Breast epithelium (tissue), 4 donors: ENCODE data around the gene UNC5B. TPM values are rescaled to one million over a fixed set of nuclear protein-coding genes. Genes with fewer than 3 reads are reported as not detected.

ENCODE experiments used
- DNase-seq, 2 donors: peaks; one replicate each; pipeline ENCODE4 v3.0.0-alpha.2; 2019; ENCODE audit warnings: low spot score in 2 of 2
- H3K27ac ChIP-seq, 2 donors: fragments of 200-600 bp; sonication (generic) in 1 of 2; one replicate each; pipeline ENCODE4 v1.5.1; 2016 to 2019; ENCODE audit warnings: mild to moderate bottlenecking in 1 of 2
- H3K27me3 ChIP-seq, 2 donors: fragments of 200-600 bp; sonication (generic) in 1 of 2; one replicate each; pipeline versions ENCODE4 v1.5.1 to v1.6.0; 2017 to 2019; ENCODE audit warnings: control low read depth in 1 of 2, mild to moderate bottlenecking in 1 of 2
- H3K36me3 ChIP-seq: fragments of 200-600 bp; one replicate; pipeline ENCODE4 v1.5.1; 2019
- H3K4me1 ChIP-seq, 2 donors: fragments of 200-600 bp; sonication (generic); one replicate each; pipeline ENCODE4 v1.5.1; 2016 to 2019; ENCODE audit warnings: control low read depth in 1 of 2
- H3K4me3 ChIP-seq, 3 donors: fragments of 200-600 bp; sonication (generic); 1 replicate in 2 of 3; 2 replicates in 1 of 3; pipeline ENCODE4 v1.5.1; 2016 to 2019; ENCODE audit warnings: mild to moderate bottlenecking in 3 of 3, moderate library complexity in 2 of 3
- H3K9me3 ChIP-seq, 2 donors: fragments of 200-600 bp; sonication (generic) in 1 of 2; one replicate each; pipeline ENCODE4 v1.5.1; 2016 to 2019; ENCODE audit warnings: control low read depth in 1 of 2
- POLR2A ChIP-seq: fragments of 450-650 bp; IDR thresholded peaks from one replicate; pipeline ENCODE4 v1.6.1; 2016; ENCODE audit warnings: antibody characterized with exemption, mild to moderate bottlenecking, moderate library complexity
- POLR2AphosphoS5 ChIP-seq, 3 donors: sonication (generic); formaldehyde crosslinking; IDR thresholded peaks; one replicate each; pipeline ENCODE4 v1.6.1; 2017; ENCODE audit warnings: antibody characterized with exemption in 3 of 3
- intact Hi-C: fragments of 100-400 bp; cut with DNase I; formaldehyde crosslinking; loops from one replicate; pipeline ENCODE4 v1.15.1; 2023; ENCODE audit warnings: low total_unique reads
- total RNA-seq, 3 donors: library from RNA; depleted of rRNA; stranded (reverse); fragments of >200 nt; gene quantifications; one replicate each; pipeline ENCODE4 v1.1.0, GENCODE V29; 2016
- TF ChIP-seq, protein P1 (sequence below), 3 donors: fragments of 450-650 bp; IDR thresholded peaks; one replicate each; pipeline ENCODE4 v1.5.1; 2016 to 2017; ENCODE audit warnings: antibody characterized with exemption in 3 of 3, mild to moderate bottlenecking in 3 of 3, moderate library complexity in 3 of 3

The UNC5B gene
- total RNA-seq, 3 donors from 2014 or later = 0.80 to 4.9 (median 3.5) TPM

DNA sequence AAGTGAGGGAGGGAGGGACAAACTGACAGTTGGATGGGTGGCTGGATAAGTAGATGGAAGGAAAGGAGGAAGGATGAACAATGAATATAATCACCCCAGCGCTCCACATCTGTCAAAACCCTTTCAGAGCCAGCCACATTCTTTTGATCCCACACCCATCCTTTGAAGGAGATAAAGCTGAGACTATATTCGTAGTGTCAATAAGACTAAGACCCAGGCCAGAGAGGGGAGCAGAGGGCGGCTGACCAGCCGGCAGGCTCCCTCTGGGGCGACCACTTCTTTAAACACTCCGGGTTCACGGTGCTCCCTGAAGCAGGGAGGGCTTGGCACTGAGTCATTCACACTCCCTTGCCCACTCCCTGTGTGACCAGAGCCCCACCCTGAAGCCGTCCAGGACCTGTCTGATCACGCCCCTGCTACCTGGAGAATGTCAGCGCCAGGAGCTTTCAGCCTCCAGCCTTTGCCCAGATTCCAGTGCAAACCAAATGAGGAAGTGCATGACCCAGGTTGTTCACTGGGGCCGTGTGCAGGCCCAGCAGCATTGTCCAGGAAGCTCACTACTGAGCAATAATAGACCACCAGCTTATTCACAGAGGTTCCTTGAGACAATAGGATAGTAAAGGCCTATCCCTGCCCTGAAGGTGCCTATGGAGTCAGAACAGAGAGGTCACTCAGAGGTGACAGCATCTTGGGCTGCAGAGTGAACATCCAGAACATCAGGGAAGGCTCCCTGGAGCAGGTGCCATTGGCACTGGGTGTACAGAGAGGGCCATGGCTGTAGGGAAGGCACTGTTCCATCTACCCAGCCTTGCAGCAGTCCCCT lies 34.4 kb downstream of the UNC5B start:
- Histone ChIP-seq H3K4me1 (peaks cover 12 to 28% of the 10 kb centered on the region in 2 donors), H3K9me3 (no peaks in the 10 kb centered on the region), H3K36me3 (no peaks in the 10 kb centered on the region), H3K27ac (peak overlapping the region; percentile 25 to 36), H3K4me3 (no peak overlapping the region), H3K27me3 (no peaks in the 10 kb centered on the region)
- TF ChIP-seq POLR2A (no peak), POLR2AphosphoS5 (IDR thresholded peaks at IDR 0.05) (no peak)
- TF ChIP-seq, protein P1, sequence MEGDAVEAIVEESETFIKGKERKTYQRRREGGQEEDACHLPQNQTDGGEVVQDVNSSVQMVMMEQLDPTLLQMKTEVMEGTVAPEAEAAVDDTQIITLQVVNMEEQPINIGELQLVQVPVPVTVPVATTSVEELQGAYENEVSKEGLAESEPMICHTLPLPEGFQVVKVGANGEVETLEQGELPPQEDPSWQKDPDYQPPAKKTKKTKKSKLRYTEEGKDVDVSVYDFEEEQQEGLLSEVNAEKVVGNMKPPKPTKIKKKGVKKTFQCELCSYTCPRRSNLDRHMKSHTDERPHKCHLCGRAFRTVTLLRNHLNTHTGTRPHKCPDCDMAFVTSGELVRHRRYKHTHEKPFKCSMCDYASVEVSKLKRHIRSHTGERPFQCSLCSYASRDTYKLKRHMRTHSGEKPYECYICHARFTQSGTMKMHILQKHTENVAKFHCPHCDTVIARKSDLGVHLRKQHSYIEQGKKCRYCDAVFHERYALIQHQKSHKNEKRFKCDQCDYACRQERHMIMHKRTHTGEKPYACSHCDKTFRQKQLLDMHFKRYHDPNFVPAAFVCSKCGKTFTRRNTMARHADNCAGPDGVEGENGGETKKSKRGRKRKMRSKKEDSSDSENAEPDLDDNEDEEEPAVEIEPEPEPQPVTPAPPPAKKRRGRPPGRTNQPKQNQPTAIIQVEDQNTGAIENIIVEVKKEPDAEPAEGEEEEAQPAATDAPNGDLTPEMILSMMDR (IDR thresholded peaks at IDR 0.05) = no peak
- no peak for DNase-seq
- intact Hi-C loops = no loop called here

DNA sequence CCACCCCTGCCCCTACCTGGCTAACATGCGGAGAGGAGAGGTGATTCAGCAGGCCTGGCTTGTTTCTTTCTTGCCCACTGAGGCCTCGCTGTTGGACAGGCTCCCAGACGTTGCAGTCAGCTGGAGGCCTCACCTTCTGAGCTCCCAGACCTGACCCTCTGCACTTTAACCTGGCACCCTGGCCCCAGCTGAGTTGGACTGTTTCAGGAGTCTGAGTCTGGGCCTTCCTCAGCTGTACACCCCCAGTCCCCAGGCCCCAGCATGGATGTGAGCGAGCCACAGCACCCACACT lies 35.0 kb downstream of the UNC5B start:
- intact Hi-C loops = no loop called here
- TF ChIP-seq POLR2A (no peak), POLR2AphosphoS5 (IDR thresholded peaks at IDR 0.05) (no peak)
- TF ChIP-seq, protein P1 (IDR thresholded peaks at IDR 0.05) = no peak
- H3K27ac ChIP-seq = peak overlapping the region in 1 of 2 donors; percentile 25
- no peak overlapping the region for H3K4me3 ChIP-seq
- H3K27me3 ChIP-seq = no peaks in the 10 kb centered on the region
- H3K4me1 ChIP-seq = peaks cover 8 to 26% of the 10 kb centered on the region in 2 donors
- H3K36me3 ChIP-seq = no peaks in the 10 kb centered on the region
- no peak for DNase-seq
- H3K9me3 ChIP-seq = no peaks in the 10 kb centered on the region

DNA sequence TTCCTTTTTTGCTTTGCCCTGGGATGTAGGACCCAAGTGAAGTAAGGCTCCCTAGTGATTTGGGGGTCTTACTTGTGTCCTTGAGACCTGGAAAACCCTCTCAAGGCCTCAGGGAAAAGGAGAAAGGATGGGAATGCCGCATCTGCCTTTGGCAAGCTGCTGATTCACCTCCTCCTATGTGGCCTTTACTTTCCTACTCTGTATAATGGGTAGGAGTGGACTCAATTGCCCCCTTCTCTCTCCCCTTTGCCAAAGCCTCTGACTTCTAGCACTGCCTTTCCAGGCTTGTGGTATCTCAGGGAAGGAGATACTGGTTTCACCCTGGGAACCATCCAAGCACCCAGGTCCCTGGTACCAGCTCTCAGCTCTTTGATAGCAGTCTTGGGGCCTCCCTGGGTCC lies 35.4 kb downstream of the UNC5B start:
- H3K4me3 ChIP-seq = no peak overlapping the region
- H3K9me3 ChIP-seq = no peaks in the 10 kb centered on the region
- no peak overlapping the region for H3K27ac ChIP-seq
- H3K4me1 ChIP-seq = peaks cover 8 to 26% of the 10 kb centered on the region in 2 donors
- TF ChIP-seq POLR2AphosphoS5 (IDR thresholded peaks at IDR 0.05) = no peak
- no peak for TF ChIP-seq POLR2A
- TF ChIP-seq, protein P1 (IDR thresholded peaks at IDR 0.05) = no peak
- H3K27me3 ChIP-seq = no peaks in the 10 kb centered on the region
- no peak for DNase-seq
- no peaks in the 10 kb centered on the region for H3K36me3 ChIP-seq
- intact Hi-C loops = no loop called here

DNA sequence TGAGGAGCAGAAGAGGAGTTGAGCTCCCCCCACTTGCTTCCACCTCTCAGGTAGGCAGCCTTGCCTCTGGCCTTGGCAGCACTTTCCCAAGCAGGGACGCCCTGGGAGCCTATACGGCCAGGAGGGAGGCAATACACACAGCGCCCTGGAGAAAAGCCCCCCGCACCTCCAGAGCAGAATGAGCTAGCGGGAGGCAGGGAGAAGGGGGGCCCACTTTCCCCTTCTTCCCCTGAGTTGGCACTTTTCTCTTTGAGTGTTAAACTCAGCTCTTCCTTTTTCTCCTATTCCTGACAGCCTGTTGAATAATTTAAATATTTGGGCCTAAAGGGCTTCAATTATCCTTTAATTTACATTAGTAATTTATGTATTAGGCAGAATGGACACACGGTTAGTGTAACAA lies 35.8 kb downstream of the UNC5B start:
- Histone ChIP-seq H3K27me3 (no peaks in the 10 kb centered on the region), H3K4me1 (peaks cover 8 to 26% of the 10 kb centered on the region in 2 donors), H3K9me3 (no peaks in the 10 kb centered on the region), H3K4me3 (no peak overlapping the region), H3K36me3 (no peaks in the 10 kb centered on the region), H3K27ac (no peak overlapping the region)
- TF ChIP-seq POLR2AphosphoS5 (IDR thresholded peaks at IDR 0.05) (no peak), POLR2A (no peak)
- TF ChIP-seq, protein P1 (IDR thresholded peaks at IDR 0.05) = no peak
- intact Hi-C loops = no loop called here
- DNase-seq = no peak

DNA sequence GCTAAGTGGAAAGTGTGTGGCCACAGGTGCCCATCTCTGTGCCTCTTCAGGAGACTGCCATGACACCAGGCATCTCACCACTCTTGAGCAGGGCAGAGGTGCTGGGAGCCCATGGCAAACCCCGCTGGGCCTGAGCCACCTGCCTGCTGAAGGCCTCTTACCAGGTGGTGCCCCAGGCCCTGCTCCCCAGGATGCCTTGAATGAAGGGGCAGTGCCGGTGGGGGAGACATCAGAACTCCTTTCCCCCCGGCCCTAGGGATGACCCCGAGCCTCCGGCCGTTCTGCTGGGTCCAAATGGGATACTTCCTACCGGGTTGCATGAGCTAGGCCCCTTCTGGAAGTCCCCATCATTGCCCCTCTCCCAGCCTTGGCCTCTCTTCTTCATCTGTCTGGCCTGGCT lies 37.6 kb downstream of the UNC5B start:
- Histone ChIP-seq H3K4me1 (peaks cover 6 to 13% of the 10 kb centered on the region in 2 donors), H3K27ac (no peak overlapping the region)
- intact Hi-C loops = no loop called here

More for the DNA sequence above, 37.6 kb downstream of the UNC5B start:
- no peaks in the 10 kb centered on the region for H3K27me3 ChIP-seq
- TF ChIP-seq POLR2A = no peak
- TF ChIP-seq, protein P1 (IDR thresholded peaks at IDR 0.05) = no peak
- TF ChIP-seq POLR2AphosphoS5 (IDR thresholded peaks at IDR 0.05) = no peak
- no peak overlapping the region for H3K4me3 ChIP-seq
- no peaks in the 10 kb centered on the region for H3K36me3 ChIP-seq
- no peak for DNase-seq
- H3K9me3 ChIP-seq = no peaks in the 10 kb centered on the region
